Activated CD4-positive, alpha-beta T cell treated with anti-CD3 and anti-CD28 coated beads, Interleukin-2, amount 50 U/mL, for 1 hour (primary cell): Measurements from ENCODE around the gene SP5.
"Not testable (repeated sequence)": the region's sequence is repeated elsewhere in the genome, so short reads cannot be mapped to it uniquely, and the experiment has no call there.

Experiments
- DNase-seq: peaks from one replicate; pipeline ENCODE4 v3.0.0-alpha.2; 2020

SP5 gene

DNA sequence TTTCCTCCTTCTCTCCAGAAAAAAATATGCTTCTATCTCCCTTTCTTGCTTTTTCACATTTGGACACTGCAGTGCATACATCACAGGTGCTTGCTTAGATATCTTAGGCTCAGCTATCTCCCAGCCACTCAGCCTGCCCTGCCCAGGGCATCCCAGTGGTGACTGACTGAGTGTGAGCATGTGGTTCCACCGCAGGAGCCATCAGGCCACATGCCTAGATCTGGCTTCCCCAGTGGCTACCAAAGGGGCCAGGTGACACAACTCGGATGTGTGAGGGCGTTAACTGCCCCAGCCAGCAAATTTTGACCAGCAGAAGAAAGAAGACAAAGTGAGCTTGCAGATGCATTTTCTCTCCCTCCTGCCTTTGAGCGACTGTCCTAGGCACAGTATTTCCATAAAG is 25.5 kb downstream of the SP5 start:
- no peak for DNase-seq

DNA sequence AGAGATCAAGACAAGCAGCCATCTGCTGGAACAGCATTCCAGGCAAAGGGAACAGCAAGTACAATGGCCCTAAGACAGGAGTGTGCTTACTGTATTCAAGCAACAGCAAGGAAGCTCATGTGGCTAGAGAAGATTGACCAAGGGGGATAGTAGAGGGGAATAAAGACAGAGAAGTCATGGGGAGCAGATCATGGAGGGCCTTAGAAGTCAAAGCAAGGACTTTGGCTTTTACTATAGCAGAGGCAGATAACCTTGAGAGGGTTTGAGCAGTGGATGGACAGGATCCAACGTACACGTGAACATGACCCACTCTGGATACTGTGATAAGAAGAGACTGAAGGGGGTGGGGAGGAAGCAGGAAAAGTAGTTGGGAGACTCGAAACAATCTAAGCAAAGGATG is 26.9 kb downstream of the SP5 start:
- DNase-seq, result no peak

DNA sequence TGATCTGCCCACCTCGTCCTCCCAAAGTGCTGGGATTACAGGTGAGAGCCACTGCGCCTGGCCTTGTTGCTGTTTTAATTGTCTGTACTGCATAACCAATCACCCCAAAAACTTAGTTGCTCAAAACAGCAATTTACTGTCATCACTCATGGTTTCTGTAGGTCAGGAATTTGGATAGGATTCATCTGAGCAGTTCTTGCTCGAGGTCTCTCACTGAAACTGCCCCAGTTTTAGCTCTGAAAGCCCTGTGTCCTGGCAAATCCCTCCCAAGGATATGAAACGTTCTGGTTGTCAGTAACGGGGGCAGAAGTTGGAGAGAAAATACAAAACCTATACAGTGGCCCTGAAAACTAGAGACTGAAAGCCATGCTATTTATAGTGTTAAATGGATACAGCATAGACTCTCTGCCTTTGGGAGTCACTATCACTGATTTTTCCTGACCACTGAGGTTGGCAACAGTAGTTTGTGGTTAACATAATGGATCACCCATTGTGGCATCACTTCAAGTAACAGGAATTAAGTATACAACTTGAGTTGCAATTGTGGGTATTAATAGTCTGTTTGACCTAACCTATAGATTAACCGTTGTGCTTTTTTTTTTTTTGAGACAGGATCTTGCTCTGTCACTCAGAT is 27.9 kb downstream of the SP5 start:
- DNase-seq, result no peak

DNA sequence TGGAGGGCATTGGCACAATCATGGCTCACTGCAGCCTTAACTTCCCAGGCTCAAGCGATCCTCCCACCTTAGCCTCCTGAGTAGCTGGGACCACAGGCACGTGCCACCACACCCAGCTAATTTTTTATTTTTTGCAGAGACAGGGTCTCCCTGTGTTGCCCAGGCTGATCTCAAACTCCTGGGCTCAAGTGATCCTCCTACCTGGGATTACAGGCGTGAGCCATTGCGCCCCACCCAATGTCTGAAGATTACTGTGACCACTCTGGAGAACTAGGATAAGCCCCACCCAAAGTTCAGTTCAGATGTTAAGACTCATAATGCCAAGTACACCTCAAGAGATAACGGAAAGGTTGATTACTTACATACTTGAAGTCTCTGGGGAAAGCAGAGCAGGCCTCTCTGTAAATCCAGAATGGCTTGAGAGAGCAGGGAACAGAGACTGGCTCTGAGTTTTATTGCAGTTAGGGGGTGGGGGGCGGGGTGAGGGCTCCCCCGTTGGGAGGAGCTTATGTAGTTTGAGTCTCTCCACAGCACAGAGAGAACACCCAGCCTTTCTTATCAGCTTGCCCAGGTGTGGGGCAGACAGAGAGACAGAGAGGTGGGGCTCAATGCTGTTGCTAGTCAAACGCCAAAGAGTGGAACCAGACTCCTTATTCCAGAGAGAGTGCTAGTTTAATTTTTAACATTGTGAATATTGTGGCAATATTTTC is 28.5 kb downstream of the SP5 start:
- no peak for DNase-seq

DNA sequence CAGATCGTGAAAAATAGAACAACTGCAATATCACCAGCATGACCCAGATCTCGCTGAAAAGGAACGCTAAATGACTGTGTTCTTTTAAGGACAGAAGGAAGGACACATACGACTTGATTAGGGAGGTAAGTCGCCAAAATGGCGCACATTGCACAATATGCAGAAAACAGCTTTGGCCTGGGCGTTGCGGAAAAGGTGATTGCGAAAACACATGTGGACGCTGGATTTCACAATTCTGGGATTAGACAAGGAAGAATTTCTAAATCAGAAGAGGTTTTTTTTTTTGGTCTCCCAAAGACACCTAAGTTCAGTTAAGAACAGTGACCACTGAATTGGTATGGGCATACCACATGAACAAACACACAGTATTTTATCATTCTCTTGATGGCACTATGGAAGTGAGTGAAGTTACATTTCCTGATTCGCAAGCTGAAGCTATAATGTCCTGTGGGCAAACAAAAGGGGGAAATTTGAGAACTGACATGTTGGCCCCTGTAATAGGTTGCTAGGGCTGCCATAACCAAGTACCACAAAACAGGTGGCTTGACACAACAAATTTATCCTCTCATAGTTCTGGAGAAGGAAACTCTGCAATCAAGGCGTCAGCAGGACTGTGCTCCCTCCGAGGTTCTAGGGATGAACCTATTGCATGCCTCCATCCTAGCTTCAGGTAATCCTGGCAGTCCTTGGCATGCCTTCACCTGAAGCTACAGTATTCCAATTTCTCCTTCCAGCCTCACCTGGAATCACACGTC is 29.3 kb downstream of the SP5 start:
- DNase-seq, result no peak

DNA sequence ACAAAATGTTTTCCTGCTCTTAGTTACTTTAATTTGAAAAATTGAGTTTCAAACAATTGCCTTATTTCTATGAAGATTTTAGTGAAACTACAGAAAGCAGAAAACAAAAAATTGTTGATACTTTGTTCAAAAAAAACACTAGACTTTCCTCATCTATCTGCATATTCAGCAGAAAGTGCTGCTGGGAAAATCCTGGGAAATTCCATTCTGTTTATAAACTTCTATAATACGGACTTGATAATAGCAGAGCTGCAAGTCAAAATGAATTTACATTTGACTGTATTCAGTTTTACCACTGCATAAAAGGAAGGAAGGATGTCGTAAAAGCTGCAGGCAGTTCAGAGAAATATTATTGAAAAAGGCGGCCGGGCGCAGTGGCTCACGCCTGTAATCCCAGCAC is 30.2 kb downstream of the SP5 start:
- DNase-seq, result no peak

DNA sequence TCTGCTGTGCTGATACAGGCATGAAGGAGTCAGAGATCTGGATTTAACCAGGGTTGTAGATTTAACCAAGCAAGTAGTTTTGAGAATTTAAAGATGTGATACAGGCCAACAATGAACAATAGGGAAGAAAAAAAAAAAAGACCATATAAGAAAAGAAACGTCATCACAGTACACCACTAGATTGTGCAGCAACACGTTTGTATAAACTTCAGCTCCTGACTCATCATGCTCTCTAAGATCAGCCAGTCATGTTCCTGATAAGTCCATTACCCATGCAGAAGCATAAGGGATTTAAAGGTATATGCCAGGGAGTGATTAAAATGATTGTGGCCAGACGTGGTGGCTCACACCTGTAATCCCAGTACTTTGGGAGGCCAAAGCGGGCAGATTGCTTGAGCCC is 32.8 kb downstream of the SP5 start:
- DNase-seq, result no peak

DNA sequence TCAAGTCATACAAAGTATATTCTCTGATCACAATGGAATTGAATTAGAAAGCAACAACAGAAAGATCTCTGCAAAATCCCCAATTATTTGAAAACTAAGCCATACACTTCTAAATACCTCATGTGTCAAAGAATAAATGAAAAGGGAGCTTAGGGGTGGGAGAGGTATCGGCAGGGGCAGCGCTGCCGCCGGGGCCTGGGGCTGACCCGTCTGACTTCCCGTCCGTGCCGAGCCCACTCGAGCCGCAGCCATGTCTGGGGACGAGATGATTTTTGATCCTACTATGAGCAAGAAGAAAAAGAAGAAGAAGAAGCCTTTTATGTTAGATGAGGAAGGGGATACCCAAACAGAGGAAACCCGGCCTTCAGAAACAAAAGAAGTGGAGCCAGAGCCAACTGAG is 36.4 kb downstream of the SP5 start:
- not testable (repeated sequence) for DNase-seq

DNA sequence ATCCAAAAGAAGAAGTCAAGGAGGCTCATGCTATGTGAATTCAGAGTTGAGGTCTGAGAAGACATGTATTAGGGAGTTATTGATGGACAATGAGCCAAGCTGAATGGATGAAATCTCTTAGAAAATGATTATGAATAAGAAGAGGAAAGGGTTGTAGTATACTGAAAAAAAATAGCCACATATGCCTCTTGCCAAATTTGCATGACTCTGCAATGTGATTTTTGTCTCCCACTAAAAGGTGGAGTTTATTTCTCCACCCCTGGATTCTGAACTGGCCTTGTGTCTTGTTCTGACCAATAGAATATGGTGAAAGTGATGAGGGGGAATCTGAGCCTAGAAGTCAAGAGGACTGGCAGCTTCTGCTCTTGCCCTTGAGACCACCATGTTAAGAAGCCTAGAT is 46.4 kb downstream of the SP5 start:
- DNase-seq, result no peak

DNA sequence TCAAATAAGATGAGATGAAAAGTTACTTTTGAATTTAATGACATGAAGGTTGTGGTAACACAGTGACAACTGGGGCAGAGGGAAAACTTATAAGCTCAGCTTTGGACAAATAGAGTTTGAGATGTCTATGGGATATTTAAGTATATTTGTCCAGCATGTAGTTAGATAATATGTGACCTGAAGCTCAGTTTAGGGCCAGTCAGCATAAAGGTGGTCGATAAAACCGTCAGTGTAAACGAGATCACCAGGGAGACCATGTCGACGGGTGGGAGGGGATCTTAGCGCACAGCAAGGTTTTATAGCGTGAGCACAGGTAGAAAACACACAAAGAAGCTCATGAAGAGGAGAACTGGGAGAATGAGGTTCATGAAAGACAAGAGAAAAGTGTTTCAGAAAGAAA is 47.6 kb downstream of the SP5 start:
- no peak for DNase-seq

DNA sequence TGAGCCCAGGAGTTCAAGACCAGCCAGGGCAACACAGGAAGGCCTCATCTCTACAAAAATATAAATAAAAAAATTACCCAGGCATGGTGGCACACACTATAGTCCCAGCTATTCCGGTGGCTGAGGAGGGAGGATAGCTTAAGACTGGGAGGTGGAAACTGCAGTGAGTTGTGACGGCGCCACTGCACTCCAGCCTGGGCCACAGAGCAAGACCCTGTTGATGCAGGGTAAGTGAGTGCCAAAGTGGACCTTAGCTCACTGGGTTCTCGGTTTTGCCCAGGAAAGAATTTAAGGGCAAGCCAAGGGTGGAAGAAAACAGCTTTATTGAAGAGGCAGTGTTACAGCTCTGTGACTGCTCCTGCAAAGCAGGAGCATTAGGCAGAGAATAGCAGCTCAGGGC is 48.1 kb downstream of the SP5 start:
- no peak for DNase-seq

DNA sequence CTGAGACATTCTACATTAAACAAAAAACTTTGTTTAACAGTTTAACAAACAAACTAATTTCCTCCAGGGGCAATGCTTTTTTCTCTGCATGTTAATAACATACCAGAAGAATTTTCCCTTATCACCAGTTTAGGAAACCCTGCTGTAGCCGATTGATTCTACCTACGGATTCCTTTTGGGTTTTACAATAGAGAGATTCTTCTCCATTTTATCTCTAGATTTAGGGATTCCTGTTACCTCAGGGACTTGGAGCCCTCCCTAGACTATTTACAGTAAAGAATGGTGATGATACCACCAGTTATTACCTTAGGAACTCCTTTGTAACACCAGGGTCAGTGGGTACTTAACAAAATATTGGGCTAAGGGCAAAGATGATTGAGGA is 49.7 kb downstream of the SP5 start:
- DNase-seq, result no peak

DNA sequence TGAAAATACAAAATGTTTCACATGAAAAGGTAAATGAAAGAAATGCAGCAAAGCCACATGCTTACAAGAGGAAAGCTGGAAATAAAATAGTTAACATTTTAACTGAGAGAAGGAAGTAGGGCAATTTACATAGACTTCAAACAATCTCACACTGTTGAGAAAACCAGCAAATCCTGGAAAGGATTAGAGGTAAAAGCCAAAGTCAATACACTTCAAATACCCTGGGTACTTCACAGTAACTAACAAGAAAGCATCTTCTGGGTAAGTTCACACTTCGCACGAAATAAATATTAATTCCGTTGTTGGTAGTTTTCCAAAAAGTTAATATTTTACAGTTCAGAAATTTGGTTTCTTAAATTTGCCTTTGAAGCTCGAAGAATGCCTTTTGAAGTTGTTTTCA is 51.6 kb downstream of the SP5 start:
- no peak for DNase-seq
